Measurements from ENCODE around the gene TANC1.

DNA sequence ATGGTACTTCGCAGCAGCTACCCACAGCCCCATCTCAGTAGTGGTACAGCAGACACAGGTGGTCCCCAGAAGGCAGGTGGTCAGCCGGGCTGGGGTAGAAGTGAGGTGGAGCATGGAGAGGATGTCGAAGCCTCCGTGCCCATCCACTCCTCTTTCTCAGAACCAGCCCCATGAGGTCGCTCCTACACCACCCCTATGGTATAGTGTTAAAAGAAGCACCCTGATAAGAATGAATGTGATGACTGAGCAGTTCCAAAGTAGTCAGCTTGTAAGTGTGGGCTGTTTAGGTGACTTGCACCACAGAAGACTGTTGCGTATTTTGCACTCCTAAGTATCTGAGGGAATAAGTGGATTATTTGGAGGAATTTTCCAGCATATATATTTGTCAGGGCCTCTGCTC lies 206.7 kb downstream of the TANC1 start:
- TF ChIP-seq CTCF (IDR thresholded peaks at IDR 0.05) (peak in 1 of 6 experiments; percentile 8), POLR2A (IDR thresholded peaks at IDR 0.05) (no peak)
